ENCODE results near the gene PARD6B. TPM values are rescaled to one million over a fixed set of nuclear protein-coding genes. Genes with fewer than 3 reads are reported as not detected.
A peak's percentile ranks its signal among the peaks of the same experiment; 100 is the strongest.

The PARD6B gene
- total RNA-seq, 2 experiments from 2014 or later = 4.4 to 6.1 TPM

- Histone ChIP-seq H3K79me2 (ENCODE audit: insufficient read depth, low read depth, low read length) (peaks cover 37% of the 10 kb centered on the region), H3K36me3 (ENCODE audit: insufficient read depth, low read length) (peaks cover 16% of the 10 kb centered on the region), H4K20me1 (ENCODE audit: insufficient read depth, low read length) (no peaks in the 10 kb centered on the region), H3K4me1 (ENCODE audit: insufficient read depth, low read length, poor library complexity, severe bottlenecking) (peaks cover 61% of the 10 kb centered on the region), H3K9me2 (ENCODE audit: insufficient read depth, low read length) (no peaks in the 10 kb centered on the region), H3K9me3 (ENCODE audit: low read length) (no peaks in the 10 kb centered on the region), H3K27ac (ENCODE audit: low read depth, low read length, poor library complexity, severe bottlenecking) (peak overlapping the region; percentile 93), H3K4me2 (ENCODE audit: low read length) (peak overlapping the region; percentile 77), H2AFZ (ENCODE audit: low read length) (peak overlapping the region; percentile 74), H3K4me3 (ENCODE audit: low read depth, low read length, poor library complexity, severe bottlenecking) (peak overlapping the region; percentile 75)
- CTCF ChIA-PET (ENCODE audit: unreplicated experiment) = interaction anchor here (0.5 to 1.8 kb wide), 7 partner anchors 22 to 805 kb away, joined by 3 to 8 read pairs (median 3); no protein-coding TSS in a partner anchor
- BruUV-seq (replicated peaks) = no TSS peak
- intact Hi-C loops (cut with micrococcal nuclease; ENCODE audit: unreplicated experiment) = loop anchor here (1.0 to 5.0 kb wide), 4 partner anchors 56 to 513 kb away; no protein-coding TSS in a partner anchor
- DNase-seq (ENCODE audit: low spot score) = peak; percentile 36
- POLR2A ChIA-PET = interaction anchor here (0.5 to 11.7 kb wide), 13 partner anchors 12 to 878 kb away, joined by 3 to 230 read pairs (median 5); no protein-coding TSS in a partner anchor
- no peak for TF ChIP-seq EZH2phosphoT487 (IDR thresholded peaks at IDR 0.05; ENCODE audit: borderline replicate concordance, low read depth, low read length)
- peak; percentile 78; the same call in 1 of the 2 replicates for TF ChIP-seq CTCF (conservative IDR thresholded peaks at IDR 0.05; ENCODE audit: low read length)
Measured at GRCh38 chr20:50794181-50794845, 62.9 kb downstream of the PARD6B start.

- no TSS peak for BruUV-seq (replicated peaks)
- intact Hi-C loops (cut with micrococcal nuclease; ENCODE audit: unreplicated experiment) = loop anchor here (1.0 to 5.0 kb wide), 5 partner anchors 23 to 512 kb away; no protein-coding TSS in a partner anchor
- peak within 1 kb of the TSS; percentile 75 for H3K4me3 ChIP-seq (ENCODE audit: low read depth, low read length, poor library complexity, severe bottlenecking)
- H3K9me3 ChIP-seq (ENCODE audit: low read length) = no peaks in the 10 kb centered on the region
- ChIA-PET CTCF (ENCODE audit: unreplicated experiment) (interaction anchor here (0.5 to 1.8 kb wide), 7 partner anchors 9 to 806 kb away, joined by 3 to 8 read pairs (median 3); no protein-coding TSS in a partner anchor), POLR2A (interaction anchor here (0.5 to 11.7 kb wide), 7 partner anchors 22 to 879 kb away, joined by 3 to 230 read pairs (median 4); no protein-coding TSS in a partner anchor)
- H2AFZ ChIP-seq (ENCODE audit: low read length) = peak within 1 kb of the TSS; percentile 74
- peak; percentile 21; the same call in 1 of the 2 replicates for TF ChIP-seq CTCF (conservative IDR thresholded peaks at IDR 0.05; ENCODE audit: low read length)
- TF ChIP-seq EZH2phosphoT487 (IDR thresholded peaks at IDR 0.05; ENCODE audit: borderline replicate concordance, low read depth, low read length) = no peak
- no peaks in the 10 kb centered on the region for H4K20me1 ChIP-seq (ENCODE audit: insufficient read depth, low read length)
- H3K36me3 ChIP-seq (ENCODE audit: insufficient read depth, low read length) = peaks cover 16% of the 10 kb centered on the region
- peaks cover 41% of the 10 kb centered on the region for H3K79me2 ChIP-seq (ENCODE audit: insufficient read depth, low read depth, low read length)
- no peaks in the 10 kb centered on the region for H3K9me2 ChIP-seq (ENCODE audit: insufficient read depth, low read length)
- H3K4me2 ChIP-seq (ENCODE audit: low read length) = peak within 1 kb of the TSS; percentile 78
- peaks cover 67% of the 10 kb centered on the region for H3K4me1 ChIP-seq (ENCODE audit: insufficient read depth, low read length, poor library complexity, severe bottlenecking)
- DNase-seq (ENCODE audit: low spot score) = peak; percentile 93
- peak within 1 kb of the TSS; percentile 93 for H3K27ac ChIP-seq (ENCODE audit: low read depth, low read length, poor library complexity, severe bottlenecking)
Measured at GRCh38 chr20:50794846-50795634, 63.7 kb downstream of the PARD6B start, which contains the start of gene BCAS4. BCAS4 (plus strand) TSS chr20:50795061; CDS start chr20:50795084, 23 bp downstream.
